ENCODE results near the gene KRT4.
"Not testable (repeated sequence)": the region's sequence is repeated elsewhere in the genome, so short reads cannot be mapped to it uniquely, and the experiment has no call there.

KRT4 gene

DNA sequence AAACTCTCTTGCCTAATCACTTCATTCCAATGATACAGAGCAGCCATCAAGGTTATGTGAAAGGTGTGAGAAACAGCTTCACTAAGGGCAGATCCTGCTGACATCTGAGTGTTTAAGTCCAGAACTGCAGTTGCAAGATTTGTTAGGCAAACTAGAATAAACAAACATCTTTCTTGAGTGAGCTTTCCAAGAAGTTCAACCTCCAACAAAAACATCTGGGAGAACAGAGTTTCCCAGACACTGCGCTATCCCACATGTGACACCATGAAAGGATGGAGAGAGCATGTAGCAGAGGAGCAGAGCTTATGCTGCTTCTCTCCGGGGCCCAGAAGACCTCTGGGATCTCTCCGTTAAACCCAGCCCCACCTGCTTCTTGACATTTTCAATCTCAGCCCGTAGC is 42.4 kb downstream of the KRT4 start:
- DNase-seq, result no peak

DNA sequence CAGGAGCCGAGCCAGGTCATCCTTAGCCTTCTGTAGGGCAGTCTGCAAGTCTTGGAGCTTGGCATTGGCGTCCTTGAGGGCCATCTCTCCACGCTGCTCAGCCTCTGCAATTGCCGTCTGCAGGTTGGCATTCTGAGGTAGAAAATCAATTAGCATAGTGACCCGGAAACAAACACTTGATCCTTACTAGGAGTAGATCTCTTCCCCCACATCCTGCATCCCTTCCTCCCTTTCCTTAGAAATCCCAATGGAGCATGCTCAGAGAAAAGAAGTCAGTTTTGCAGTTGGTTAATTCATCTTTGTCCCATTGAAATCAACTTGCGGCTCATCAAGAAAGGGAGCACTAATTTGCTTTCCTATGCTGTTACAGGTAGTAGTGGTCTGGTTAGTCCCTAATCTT is 42.8 kb downstream of the KRT4 start:
- DNase-seq, result no peak

DNA sequence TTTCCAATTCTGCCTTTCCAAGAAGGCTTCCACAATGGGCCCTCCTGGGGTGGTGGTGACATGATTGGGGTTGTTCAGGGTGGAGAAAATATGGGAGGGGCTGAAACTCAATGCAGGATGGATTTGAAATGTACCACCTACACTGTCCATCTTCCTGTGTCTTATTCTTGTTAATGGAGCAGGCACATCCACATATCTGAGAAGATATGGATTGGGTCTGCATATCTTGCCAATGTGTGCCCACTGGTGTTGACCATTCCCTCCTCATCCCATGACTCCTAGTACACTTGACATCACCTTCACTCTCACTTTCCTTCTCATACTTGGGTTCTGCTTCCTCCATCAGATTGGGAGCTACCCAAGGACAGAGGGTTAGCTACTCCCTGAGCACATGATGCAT is 44.0 kb downstream of the KRT4 start:
- no peak for DNase-seq

DNA sequence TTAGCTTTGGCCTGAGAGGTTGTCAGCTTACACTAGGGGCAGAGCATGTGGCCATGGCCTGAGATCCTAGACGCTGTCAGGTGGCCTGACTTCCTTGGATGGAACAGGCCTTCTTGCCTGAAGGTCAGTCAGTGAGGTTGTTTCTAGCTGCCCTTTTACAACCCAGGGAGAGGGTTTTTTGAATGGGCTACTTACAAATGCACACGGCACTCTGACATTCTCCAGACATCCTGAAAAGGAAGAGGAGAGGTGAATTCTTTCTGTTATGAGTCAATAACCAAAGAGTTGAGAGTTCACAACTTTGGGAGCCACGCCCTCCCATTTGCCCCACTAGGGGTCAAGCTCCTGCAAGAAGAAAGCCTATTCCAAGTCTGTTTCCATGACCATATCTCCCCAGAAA is 44.6 kb downstream of the KRT4 start:
- DNase-seq, result no peak

DNA sequence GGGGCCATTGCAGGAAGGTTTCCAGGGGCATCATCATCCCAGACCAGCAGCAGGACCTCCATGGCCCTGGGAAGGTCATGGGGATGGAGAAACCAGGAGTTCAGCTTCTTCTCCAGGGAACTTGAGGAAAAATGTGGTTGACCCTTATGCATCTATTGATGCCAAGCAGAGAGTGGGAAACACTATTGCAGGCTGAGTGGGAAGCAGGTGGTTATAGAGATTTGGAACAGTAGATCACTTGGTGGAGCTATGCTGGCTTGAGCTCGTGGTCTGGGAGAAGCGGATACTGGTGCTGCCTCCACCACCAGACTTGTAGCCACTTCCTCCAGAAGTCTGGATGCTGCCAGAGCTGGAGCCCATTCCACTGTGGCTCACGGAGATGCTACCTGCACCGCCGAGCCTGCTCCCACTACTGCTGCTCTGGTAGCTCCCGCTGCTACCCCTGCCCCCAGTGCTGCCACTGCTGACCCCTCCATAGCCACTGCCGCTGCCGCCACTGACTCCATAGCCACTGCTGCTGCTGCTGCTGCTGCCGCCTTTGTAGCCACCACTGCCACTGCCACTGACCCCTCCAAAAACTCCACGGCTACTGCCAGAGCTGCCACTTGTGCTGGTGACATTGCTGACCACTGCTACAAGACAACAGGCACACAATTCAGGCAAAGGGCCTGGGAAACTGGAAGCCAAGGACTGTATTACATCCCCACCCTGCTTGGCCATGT is 45.3 kb downstream of the KRT4 start:
- no peak for DNase-seq

DNA sequence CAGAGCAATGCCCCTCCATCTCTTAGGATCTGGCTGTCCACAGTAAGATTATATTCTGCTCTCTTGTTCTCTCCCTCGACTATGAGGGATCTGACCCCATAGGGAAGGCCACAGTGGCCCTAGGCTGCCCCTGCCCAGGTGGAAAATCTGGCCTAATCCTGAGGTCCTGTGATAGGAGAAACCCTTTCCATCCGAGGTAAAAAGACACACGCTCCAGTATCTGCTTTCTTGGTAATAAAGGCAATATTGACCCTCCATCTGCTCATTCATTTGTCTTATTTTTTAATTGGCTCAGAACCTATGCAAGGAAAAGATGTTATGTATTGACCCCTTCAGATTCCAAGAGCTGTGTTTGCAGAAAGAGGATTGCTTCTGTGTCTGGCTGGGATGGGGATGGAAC is 46.5 kb downstream of the KRT4 start:
- DNase-seq, result no peak

DNA sequence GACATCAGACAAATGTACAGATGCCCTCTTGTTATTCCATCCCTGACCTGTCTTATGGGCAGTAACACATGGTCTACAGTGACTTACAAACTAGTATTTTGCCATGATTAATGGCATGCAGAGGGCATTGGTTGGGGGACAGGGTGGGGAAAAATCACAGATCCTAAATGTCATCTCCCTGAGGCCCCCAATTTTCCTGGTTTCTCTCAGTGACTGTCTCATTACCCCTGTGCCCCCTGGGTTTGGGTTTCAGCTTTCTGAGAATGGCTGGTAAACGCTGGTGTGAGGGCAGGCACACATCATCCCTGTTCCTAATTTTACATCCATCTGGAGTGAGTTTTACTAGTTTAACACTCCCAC is 46.9 kb downstream of the KRT4 start:
- no peak for DNase-seq

DNA sequence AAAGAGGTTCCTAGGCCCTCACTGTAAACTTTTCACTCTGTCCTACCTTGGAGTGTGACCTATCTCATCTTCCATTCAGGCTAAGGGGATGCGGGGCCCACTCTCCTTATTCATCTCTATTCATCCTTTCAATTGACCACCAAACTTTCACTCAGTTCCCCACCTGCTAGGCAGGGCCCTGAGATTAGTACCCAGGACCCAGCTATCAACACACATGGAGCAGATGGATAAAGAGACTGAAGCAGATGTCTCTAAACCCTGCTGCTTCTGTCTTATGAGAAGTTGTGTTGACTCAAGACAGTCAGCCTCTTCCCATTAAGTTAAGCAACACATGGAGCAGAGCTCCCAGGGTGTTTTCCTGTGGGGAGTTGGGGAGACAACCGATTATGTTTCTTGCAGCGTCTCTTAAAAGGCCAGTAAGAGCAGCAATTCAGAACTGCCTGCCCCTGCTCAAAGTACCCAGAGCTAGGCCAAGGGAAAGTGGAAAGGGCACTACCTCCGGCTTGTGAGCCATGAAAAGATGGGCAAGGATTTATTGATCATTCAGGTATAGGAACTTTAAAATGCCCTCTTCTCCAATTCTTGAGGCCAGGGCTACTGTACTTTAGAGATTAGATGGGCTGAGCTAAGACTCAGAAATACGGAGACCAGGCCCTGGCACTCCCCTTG is 47.4 kb downstream of the KRT4 start:
- DNase-seq, result no peak

DNA sequence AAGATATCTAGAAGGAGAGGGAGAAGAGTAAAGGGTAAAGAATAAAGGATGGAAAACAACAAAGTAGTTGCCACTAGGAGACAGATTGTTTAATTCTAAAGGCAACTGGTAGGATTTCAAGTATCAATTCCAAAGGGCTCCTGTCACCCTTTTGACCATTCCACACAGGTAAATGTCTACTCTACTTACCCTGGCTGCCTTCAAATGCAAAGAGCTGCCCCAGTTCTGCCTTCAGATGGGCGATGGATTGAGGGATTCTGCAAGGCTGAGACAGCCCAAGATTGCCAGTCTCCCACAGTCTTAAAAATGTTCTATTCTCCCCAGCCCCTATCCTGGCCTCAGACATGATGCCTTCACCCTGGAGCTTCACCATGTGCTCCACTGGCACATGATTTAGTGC is 48.2 kb downstream of the KRT4 start:
- DNase-seq, result no peak

DNA sequence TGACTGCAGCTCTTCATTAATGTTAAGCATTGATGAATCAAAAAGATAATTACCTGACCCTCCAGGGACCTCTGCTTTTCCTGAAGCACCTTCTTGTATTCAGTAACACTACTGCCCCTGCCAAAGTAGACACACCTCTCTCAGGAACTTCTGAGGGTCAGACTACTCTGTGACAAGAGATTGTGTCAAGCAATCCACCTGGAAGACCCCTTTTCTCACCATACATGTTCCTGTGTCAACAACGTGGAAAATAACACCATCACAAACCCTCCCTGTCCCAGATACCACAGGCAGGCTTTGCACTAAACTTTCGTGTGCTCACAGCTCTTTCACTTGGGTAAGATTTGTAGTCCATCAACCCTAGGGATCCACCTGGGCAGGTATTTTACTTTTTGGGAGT is 49.9 kb downstream of the KRT4 start:
- DNase-seq, result no peak

DNA sequence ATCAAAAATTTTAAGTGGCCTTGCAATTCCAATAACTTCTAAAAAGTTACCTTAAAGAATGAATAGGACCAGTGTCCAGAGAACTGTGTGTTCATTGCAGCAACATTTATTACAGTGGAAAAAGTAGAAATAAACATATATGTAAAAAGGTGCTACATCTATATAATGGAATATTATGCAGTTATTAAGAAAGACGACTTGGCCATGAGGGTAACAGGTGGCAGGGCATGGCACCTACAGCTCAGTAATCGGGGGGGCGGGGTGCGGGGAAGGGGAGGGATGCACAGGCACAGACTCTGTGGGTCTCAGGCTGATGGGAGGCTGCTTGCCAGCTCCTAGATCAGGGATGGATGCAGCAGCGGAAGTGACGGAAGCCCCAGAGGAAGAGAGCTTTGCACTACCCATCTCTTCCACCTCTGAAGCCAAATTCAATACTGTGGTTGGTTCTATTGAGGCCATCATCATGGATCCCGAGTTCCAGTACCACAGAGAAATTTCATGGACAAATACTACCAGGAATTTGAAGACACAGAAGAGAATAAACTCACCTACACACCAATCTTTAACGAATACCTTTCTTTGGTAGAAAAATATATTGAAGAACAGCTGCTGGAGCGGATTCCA is 50.8 kb downstream of the KRT4 start:
- no peak for DNase-seq

DNA sequence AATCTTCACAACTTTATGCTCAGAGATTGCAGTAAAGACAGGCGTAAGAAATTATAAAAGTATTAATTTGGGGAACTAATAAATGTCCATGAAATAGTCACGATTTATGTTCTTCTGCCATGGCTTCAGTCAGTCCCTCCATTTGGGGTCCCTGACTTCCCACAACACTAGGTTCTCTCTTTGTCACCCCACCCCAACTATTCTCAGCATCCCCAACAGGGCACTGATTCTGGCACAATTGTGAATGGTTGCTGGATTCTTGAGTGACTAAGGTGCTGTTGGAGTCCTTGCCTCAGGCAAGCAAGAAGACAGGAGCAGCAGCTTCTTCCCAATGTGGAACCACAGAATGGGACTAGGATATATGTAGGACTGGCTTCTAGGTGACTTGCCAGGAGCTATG is 52.1 kb downstream of the KRT4 start:
- no peak for DNase-seq

DNA sequence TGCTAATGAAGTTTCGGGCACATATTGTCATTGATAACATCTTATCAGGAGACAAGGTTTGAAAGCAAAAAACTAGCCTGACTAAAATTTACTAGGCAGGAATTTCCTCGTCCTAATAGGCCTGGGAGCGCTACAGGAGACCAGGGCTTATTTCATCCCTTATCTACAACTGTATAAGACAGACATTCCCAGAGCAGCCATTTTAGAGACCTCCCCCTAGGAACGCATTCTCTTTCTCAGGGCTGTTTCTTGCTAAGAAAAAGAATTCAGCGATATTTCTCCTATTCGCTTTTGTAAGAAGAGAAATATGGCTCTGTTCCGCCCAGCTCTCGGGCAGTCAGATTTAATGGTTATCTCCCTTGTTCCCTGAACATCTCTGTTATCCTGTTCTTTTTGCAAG is 52.7 kb downstream of the KRT4 start:
- DNase-seq, result not testable (repeated sequence)

DNA sequence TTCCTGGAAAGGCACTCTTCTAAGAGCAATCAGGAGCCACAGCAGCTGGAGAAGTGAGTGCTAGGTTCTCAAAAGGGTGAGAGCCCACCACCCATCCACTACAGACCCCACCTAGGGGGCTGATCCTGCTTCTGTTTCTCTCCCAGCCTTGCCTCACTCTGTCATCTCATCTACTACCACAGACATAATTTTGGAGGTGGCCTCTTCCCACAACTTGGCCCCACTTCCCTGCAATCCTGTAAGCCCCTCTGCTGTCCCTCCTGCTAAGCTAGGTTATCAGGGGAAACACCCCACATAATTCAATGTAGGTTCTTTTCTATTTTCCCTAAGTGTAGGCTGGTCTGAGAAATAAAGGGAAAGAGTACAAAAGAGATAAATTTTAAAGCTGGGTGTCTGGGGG is 53.3 kb downstream of the KRT4 start:
- DNase-seq, result no peak

DNA sequence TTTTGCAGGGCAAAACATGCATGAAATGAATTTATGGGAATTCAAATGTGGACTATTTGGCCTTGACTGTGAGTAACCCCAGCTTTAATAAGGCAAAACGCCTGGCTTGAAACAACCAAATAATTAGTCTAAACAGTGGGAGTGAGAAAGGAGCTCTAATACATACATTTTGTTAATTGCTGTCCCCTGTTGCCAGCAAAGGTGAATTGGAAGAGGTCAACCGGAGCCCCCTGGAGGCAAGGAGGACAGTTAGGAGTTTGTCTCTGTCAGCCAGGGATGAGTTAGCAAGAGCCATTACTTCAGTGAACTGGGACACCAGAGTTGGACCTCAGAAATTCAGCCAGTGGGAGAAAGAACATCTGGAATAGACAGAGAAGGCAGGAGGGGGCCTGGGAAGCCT is 54.2 kb downstream of the KRT4 start:
- DNase-seq, result no peak

DNA sequence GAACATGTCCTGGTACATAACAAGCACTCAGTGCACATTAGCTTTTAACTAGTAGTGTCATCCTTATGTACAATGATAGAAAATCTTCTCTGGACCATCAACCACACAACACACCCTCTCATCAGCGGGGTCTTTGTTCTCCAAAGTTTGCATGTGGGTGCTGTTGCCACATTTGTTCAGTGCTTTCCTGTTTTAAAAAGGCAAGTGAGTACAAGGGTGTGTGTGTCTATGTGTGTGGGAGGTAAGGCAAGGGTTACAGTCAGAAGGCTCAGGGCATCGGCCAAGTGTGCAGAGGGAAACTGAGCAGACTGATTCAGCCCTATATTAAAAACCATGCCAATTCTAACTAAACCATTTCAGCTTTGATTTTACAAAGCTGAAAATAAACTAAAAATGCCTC is 54.7 kb downstream of the KRT4 start:
- DNase-seq, result no peak

DNA sequence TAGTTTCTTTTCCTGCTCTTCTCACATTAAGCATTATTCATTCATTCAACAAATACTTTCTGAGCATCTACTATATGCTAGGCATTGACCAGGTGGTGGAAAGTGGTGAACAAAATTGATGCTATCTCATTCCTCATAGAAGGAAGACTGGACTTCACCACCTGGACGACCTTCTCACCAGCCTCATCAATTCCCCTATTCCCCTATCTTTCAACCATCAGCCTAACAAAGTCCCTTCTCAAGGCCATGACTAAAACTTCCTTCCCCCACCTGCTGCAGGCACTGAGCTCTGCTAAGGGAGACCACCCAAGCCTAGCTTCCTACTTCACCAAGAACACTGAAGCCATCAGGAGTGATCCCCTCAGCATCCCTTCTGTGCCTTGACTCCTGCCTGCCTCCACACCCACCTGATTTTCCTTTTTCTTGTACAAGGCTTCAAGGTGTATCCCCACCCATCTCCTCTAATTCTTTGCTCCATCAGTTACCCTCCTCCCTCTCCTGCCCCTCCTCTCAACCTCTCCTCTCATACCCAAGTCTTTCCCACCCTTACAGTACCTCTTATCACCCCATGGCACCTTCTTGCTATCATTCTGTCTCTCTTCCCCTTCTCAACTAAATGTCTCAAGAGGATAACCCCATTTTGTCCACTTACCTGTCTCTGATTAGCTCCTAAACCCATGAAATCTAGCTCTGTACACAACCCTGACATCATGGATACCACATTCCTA is 56.3 kb downstream of the KRT4 start:
- DNase-seq, result no peak

Data from NCI-H1436 (cell line).